DOHH2 (cell line): ENCODE measurements around the gene PRSS35.
"Not testable (repeated sequence)": the region's sequence is repeated elsewhere in the genome, so short reads cannot be mapped to it uniquely, and the experiment has no call there.

ENCODE experiments used
- H3F3A ChIP-seq: fragments of 200-600 bp; sonication (generic), shearing (Covaris generic); 2 replicates; pipeline ENCODE4 v1.6.0; 2016; ENCODE audit warnings: antibody characterized with exemption, mild to moderate bottlenecking; ENCODE audit not compliant: control insufficient read depth, insufficient read depth
- H3K27ac ChIP-seq: fragments of 200-600 bp; sonication (generic); 2 replicates; pipeline ENCODE4 v1.5.1; 2014; ENCODE audit warnings: low read depth, mild to moderate bottlenecking, low read length, moderate library complexity
- H3K27me3 ChIP-seq: fragments of 200-600 bp; sonication (generic); 2 replicates; pipeline ENCODE4 v1.6.1; 2014; ENCODE audit warnings: mild to moderate bottlenecking, low read length, mixed read lengths; ENCODE audit not compliant: control insufficient read depth
- H3K36me3 ChIP-seq: fragments of 200-600 bp; sonication (generic); 2 replicates; pipeline ENCODE4 v1.6.1; 2014; ENCODE audit warnings: mild to moderate bottlenecking, low read length, moderate library complexity, mixed read lengths; ENCODE audit not compliant: control insufficient read depth
- H3K4me1 ChIP-seq: fragments of 200-600 bp; sonication (generic); 2 replicates; pipeline ENCODE4 v1.6.1; 2014; ENCODE audit warnings: mild to moderate bottlenecking, low read length, mixed read lengths; ENCODE audit not compliant: control insufficient read depth
- H3K4me2 ChIP-seq: fragments of 200-600 bp; sonication (generic); 2 replicates; pipeline ENCODE4 v1.6.0; 2014; ENCODE audit warnings: mild to moderate bottlenecking, low read length, moderate library complexity
- H3K4me3 ChIP-seq: fragments of 200-600 bp; sonication (generic); 2 replicates; pipeline ENCODE4 v1.5.1; 2014; ENCODE audit warnings: mild to moderate bottlenecking, low read length, mixed read lengths
- H3K79me2 ChIP-seq: fragments of 200-600 bp; sonication (generic); 2 replicates; pipeline ENCODE4 v1.6.1; 2014; ENCODE audit warnings: mild to moderate bottlenecking, low read length, mixed read lengths; ENCODE audit not compliant: control insufficient read depth
- H3K9me2 ChIP-seq: fragments of 200-600 bp; sonication (generic); replicated peaks from 2 replicates; pipeline ENCODE4 v1.6.1; 2014; ENCODE audit warnings: mild to moderate bottlenecking, low read length, mixed read lengths; ENCODE audit not compliant: control insufficient read depth
- H3K9me3 ChIP-seq: fragments of 200-600 bp; sonication (generic); 2 replicates; pipeline ENCODE4 v1.6.1; 2014; ENCODE audit warnings: antibody characterized with exemption, low read length, mixed read lengths; ENCODE audit not compliant: control insufficient read depth, insufficient read depth
- H4K20me1 ChIP-seq: fragments of 200-600 bp; sonication (generic); 2 replicates; pipeline ENCODE4 v1.6.0; 2014; ENCODE audit warnings: low read depth, mild to moderate bottlenecking, antibody characterized with exemption, low read length, moderate library complexity; ENCODE audit not compliant: control insufficient read depth, insufficient read depth
- CTCF ChIP-seq: fragments of 200-600 bp; sonication (generic); IDR thresholded peaks from one replicate; pipeline ENCODE4 v1.5.1; 2014; ENCODE audit warnings: antibody characterized with exemption, mild to moderate bottlenecking, low read depth, low read length; ENCODE audit not compliant: poor library complexity, severe bottlenecking
- EZH2phosphoT487 ChIP-seq: fragments of 200-600 bp; sonication (generic); IDR thresholded peaks from 2 replicates; pipeline ENCODE4 v1.6.1; 2017; ENCODE audit warnings: borderline replicate concordance, mild to moderate bottlenecking, antibody characterized with exemption, low read length, moderate library complexity, mixed read lengths

Gene PRSS35

GRCh38 chr6:83480470-83480869 lies 31.9 kb upstream of the PRSS35 start:
- H3K9me2 ChIP-seq, result no peaks in the 10 kb centered on the region
- no peaks in the 10 kb centered on the region for H3K4me1 ChIP-seq
- no peaks in the 10 kb centered on the region for H3K27me3 ChIP-seq
- no peak overlapping the region for H3K4me2 ChIP-seq
- no peaks in the 10 kb centered on the region for H3K79me2 ChIP-seq
- no peaks in the 10 kb centered on the region for H4K20me1 ChIP-seq
- H3F3A ChIP-seq, result no peaks in the 10 kb centered on the region
- no peaks in the 10 kb centered on the region for H3K9me3 ChIP-seq
- no peaks in the 10 kb centered on the region for H3K36me3 ChIP-seq
- no peak overlapping the region for H3K4me3 ChIP-seq
- no peak overlapping the region for H3K27ac ChIP-seq
- TF ChIP-seq CTCF (no peak), EZH2phosphoT487 (no peak)

GRCh38 chr6:83481938-83482337 lies 30.4 kb upstream of the PRSS35 start:
- not testable (repeated sequence) for H3K9me3 ChIP-seq, H3K4me2 ChIP-seq, H3K4me1 ChIP-seq, H3K27ac ChIP-seq, H3K79me2 ChIP-seq, H4K20me1 ChIP-seq, H3K4me3 ChIP-seq, H3K36me3 ChIP-seq, H3K9me2 ChIP-seq, H3F3A ChIP-seq, H3K27me3 ChIP-seq

- Histone ChIP-seq H3K4me3 (no peak overlapping the region), H3K4me1 (no peaks in the 10 kb centered on the region), H4K20me1 (no peaks in the 10 kb centered on the region), H3K9me3 (no peaks in the 10 kb centered on the region), H3F3A (no peaks in the 10 kb centered on the region), H3K9me2 (no peaks in the 10 kb centered on the region), H3K27ac (no peak overlapping the region), H3K79me2 (no peaks in the 10 kb centered on the region), H3K4me2 (no peak overlapping the region), H3K36me3 (no peaks in the 10 kb centered on the region), H3K27me3 (no peaks in the 10 kb centered on the region)
- no peak for TF ChIP-seq EZH2phosphoT487
- TF ChIP-seq CTCF, result no peak
Measured at GRCh38 chr6:83488448-83488847, 23.9 kb upstream of the PRSS35 start.

GRCh38 chr6:83488861-83489260 lies 23.5 kb upstream of the PRSS35 start:
- H3K79me2 ChIP-seq, result no peaks in the 10 kb centered on the region
- no peaks in the 10 kb centered on the region for H3K4me1 ChIP-seq
- no peaks in the 10 kb centered on the region for H4K20me1 ChIP-seq
- no peak overlapping the region for H3K4me3 ChIP-seq
- no peaks in the 10 kb centered on the region for H3K9me2 ChIP-seq
- no peaks in the 10 kb centered on the region for H3K36me3 ChIP-seq
- H3K27ac ChIP-seq, result no peak overlapping the region
- H3F3A ChIP-seq, result no peaks in the 10 kb centered on the region
- no peaks in the 10 kb centered on the region for H3K27me3 ChIP-seq
- TF ChIP-seq EZH2phosphoT487, result no peak
- no peak for TF ChIP-seq CTCF
- no peak overlapping the region for H3K4me2 ChIP-seq
- no peaks in the 10 kb centered on the region for H3K9me3 ChIP-seq
